ENCODE results near the gene MEF2C.

Gene MEF2C

GRCh38 chr5:88887342-88887741 is 4.4 kb upstream of the MEF2C start:
- TF ChIP-seq CTCF (conservative IDR thresholded peaks at IDR 0.05; ENCODE audit: low read length), result no peak
- no peak for DNase-seq (ENCODE audit: low read depth)
- no peak overlapping the region for H3K4me3 ChIP-seq (ENCODE audit: low read length)

GRCh38 chr5:88886746-88887341 is 3.9 kb upstream of the MEF2C start:
- no peak for TF ChIP-seq CTCF (conservative IDR thresholded peaks at IDR 0.05; ENCODE audit: low read length)
- H3K4me3 ChIP-seq (ENCODE audit: low read length), result no peak overlapping the region
- DNase-seq (ENCODE audit: low read depth), result no peak

GRCh38 chr5:88886252-88886651 is 3.3 kb upstream of the MEF2C start:
- peak overlapping the region; percentile 20; the same call in 1 of the 2 replicates for H3K4me3 ChIP-seq (ENCODE audit: low read length)
- DNase-seq (ENCODE audit: low read depth), result no peak
- TF ChIP-seq CTCF (conservative IDR thresholded peaks at IDR 0.05; ENCODE audit: low read length), result no peak

GRCh38 chr5:88885002-88885401 is 2.0 kb upstream of the MEF2C start:
- no peak for TF ChIP-seq CTCF (conservative IDR thresholded peaks at IDR 0.05; ENCODE audit: low read length)
- no peak overlapping the region for H3K4me3 ChIP-seq (ENCODE audit: low read length)
- DNase-seq (ENCODE audit: low read depth), result peak; percentile 8

- no peak for TF ChIP-seq CTCF (conservative IDR thresholded peaks at IDR 0.05; ENCODE audit: low read length)
- DNase-seq (ENCODE audit: low read depth), result no peak
- H3K4me3 ChIP-seq (ENCODE audit: low read length), result peak overlapping the region; percentile 74
These were observed 1.6 kb upstream of the MEF2C start for GRCh38 chr5:88884608-88884877.

- H3K4me3 ChIP-seq (ENCODE audit: low read length), result peak overlapping the region; percentile 74
- peak; percentile 36 for TF ChIP-seq CTCF (conservative IDR thresholded peaks at IDR 0.05; ENCODE audit: low read length)
- peak; percentile 78 for DNase-seq (ENCODE audit: low read depth)
These were observed 1.0 kb upstream of the MEF2C start for GRCh38 chr5:88883836-88884607.

All from AG10803 (cell line).